HS-5 (cell line): ENCODE data around the gene AGRN.
"Not testable (repeated sequence)": the region's sequence is repeated elsewhere in the genome, so short reads cannot be mapped to it uniquely, and the experiment has no call there.

ENCODE experiments used
- DNase-seq: peaks from one replicate; pipeline ENCODE4 v3.0.0-alpha.2; 2012; ENCODE audit warnings: low read depth

AGRN gene

DNA sequence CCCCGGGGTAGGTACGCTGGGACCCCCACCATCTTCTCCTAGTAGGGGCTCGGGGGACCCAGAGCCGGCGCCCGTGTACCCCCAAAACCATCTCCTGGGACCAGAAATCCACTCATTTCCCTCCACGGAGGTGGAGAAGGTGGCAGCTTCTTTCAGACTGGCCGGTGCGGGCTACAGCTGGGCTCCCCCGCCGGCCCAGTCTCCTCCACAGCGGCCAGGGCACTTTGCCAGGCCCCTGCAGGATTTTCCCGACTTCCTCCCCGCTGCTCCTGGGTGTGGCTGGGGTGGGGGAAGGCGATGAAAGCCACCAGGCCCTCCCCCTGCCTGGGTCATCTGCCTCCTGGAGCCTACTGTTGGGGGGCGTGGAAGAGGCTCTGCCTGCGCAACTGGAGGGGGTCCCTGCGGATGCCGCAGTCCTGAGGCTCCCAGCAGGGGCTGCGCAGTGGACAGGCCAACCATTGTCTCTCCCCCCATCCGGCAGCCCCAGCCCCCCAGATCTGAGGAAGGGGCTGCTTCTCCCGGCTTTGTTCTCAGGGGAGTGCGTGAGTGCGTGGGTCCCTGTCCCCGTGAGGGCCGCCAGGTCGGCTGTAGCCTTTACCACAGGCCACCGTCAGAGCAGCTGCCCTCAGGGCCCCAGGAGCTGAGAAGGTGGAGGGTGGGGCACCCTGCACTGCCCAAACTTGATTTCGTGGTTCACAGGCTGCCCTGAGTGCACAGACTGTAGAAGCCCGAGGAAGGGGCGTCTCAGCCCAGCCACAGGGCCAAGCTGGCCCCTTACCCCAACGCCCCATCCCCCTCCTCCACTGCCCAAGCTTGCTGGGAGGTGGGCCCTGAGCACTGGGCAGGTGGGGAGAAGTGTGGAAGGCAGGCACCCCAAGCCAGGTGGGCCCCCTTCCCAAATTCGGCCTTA, 1.3 kb downstream of the AGRN start:
- no peak for DNase-seq

DNA sequence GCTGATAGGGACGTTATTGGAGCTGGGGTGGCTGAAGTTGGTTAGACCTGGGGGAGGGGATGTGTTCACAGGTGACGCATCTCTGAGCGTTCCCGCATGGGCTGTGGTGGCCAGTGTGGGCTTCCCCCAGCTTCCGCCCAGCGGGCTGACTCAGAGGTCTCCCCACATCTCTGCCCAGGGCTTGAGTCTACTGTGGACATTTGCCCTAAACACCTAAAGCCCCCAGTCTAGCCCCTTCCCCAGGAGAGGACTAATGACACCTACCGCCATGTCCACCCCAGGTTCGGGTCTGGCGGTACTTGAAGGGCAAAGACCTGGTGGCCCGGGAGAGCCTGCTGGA, 2.0 kb downstream of the AGRN start:
- no peak for DNase-seq

DNA sequence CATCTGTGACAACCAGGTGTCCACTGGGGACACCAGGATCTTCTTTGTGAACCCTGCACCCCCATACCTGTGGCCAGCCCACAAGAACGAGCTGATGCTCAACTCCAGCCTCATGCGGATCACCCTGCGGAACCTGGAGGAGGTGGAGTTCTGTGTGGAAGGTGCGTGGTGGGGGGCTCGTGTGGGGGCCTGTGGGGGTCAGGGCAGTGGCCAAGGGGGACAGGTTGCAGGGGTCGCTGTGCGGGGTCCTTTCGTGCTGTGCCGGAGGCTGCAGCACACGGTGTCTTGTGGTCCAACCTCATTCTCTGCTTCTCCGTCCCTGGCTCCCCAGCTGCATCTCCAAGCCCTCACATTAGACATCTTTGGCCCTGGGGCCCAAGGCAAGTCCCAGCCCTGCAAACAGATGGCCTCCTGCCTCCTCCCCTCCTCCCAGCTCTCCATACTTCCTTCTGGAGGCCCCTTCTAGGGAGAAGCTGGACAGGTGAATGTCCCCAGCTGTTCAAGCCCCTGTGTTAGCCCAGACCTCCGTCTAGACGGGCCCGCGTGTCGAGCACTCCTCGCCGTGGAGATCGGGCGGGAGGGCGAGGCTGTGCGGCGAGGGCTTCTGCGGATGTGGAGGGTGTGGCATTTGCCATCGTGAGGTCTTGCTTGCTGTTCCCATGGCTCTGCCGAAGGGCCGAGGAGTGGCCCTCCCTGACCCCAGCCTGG, 2.5 kb downstream of the AGRN start:
- no peak for DNase-seq

DNA sequence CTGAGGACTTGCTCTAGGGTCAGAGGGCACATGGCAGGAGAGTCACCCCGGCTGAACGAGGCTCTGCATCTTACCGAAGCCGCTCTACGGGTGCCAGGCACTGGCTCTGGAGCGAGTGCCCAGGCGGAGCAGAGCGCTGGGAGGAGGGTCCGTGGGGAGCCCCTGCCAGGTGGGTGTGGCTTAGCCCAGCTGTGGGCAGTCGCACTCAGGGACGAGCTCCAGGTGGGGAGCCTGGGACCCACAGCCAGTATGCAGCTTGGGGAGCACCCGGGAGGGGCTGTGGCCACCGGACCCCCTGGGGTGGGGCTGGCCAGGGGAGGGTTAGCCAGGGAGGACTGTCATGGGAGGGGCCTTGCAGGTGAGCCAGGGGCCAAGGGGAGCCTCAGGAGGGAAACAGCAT, 3.8 kb downstream of the AGRN start:
- no peak for DNase-seq

DNA sequence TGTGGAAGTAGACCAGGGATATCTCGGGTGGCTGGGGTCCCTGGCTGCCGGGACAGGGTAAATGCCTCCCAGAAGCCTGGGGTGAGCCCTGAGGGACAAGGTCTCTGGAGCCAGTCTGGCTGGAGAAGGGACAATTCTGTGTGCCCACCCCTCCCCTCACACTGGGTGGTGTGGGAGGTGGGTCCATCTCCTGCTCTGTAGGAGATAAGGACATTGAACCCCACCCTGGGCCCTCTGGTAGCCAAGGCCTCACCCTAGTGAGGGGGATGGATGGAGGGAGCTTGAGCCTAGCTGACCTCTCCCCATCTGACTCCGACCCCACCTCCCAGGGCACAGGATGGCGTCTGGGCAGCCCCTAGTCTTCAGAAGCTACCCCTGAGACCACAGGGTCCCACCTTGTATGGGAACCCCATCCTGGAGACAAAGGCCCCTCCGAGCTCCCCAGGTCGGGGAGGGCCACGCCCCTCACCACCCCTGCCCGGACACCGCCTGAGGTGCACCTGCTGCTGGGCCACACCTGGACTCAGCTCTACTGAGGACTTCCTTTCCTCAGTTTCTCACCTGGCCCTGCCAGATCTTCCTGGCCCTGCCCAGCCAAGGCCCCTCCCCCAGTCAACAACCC, 4.3 kb downstream of the AGRN start:
- no peak for DNase-seq

GRCh38 chr1:1024771-1025699, 5.1 kb downstream of the AGRN start:
- peak; percentile 26 for DNase-seq

DNA sequence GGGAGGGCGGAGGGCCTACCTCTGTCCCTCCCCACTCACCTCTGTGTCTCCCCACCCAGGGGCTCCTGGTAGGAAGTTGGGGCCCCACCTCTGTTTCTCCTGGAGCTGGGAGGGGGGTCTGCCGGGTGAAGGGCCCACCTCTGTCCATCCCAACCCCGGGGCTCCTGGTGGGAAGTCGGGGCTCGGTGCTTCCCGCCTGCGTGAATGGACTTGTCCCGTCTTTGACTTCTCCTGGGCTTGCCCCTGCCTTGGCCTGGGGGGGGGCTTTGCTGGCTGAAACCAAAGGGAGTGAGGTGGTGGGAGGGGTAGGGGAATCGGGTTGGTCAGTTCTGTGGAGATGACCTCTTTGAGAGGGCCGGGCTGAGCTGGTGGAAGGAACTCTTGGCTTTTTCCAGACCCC, 5.8 kb downstream of the AGRN start:
- DNase-seq, result no peak

- DNase-seq, result no peak
These were observed 6.9 kb downstream of the AGRN start for GRCh38 chr1:1026599-1027413.

DNA sequence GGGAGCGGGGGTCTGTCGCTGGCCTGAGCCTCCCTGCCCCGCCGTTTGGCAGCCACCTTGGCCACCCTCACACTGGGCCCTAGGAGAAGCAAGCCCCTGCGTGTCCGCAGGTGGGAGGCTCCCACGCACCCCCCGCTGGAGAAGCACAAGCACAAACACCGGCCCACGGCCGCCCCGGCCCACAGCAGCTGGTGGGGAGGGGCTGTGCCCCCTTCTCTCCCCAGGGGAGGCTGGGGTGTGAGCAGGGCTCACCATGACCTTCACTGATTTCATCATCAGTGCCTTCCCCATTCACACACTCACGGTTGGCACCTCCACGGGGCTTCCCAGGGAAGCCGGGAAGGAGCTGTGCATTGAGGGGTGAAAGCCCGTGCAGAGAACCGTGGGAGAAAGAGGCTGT, 7.9 kb downstream of the AGRN start:
- no peak for DNase-seq

GRCh38 chr1:1030867-1031658, 11.1 kb downstream of the AGRN start:
- DNase-seq, result not testable (repeated sequence)

GRCh38 chr1:1031659-1032235, 11.8 kb downstream of the AGRN start:
- DNase-seq, result no peak

- DNase-seq, result no peak
These were observed 12.5 kb downstream of the AGRN start for GRCh38 chr1:1032424-1032823.

DNA sequence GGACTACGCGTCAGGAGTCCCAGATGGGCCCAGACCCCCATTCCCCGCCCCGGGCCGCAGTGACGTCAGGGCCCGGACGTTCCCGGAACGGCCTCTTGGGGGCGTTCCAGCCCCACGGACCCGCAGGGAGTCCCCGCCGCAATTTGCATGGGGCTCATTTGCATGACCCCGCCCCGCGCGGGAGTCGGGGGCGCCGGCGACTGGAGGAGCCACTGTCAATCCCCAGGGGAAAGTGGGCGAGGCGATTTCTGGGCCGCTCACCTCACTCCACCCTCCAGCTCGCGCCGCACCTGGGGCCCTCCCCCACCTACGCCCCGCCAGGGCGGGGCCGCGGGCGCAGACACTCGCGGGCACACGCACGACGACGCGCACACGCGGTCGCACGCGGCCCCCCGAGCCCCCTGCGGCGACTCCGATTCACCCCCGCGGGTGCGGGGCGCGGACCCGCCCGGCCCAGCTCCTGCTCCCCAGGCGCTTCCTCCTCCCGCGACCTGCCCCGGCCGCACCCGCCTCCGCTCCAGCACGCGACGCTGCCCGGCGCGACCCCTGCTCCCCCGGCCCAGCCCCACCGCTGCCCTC, 13.2 kb downstream of the AGRN start:
- no peak for DNase-seq

- DNase-seq, result no peak
These were observed 14.0 kb downstream of the AGRN start for GRCh38 chr1:1033731-1034438.

DNA sequence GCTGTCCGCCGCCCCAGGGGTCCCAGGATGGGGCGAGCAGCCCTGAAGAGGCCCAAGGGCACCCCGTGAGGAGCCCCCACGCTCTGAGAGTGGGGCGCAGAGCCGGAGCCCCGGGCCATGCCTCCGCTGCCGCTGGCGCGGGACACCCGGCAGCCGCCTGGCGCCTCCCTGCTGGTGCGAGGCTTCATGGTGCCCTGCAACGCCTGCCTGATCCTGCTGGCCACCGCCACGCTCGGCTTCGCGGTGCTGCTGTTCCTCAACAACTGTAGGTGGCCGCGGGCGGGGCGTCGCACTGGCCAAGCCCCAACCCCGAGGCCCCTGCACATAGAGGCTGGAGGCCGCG, 14.5 kb downstream of the AGRN start:
- no peak for DNase-seq

DNA sequence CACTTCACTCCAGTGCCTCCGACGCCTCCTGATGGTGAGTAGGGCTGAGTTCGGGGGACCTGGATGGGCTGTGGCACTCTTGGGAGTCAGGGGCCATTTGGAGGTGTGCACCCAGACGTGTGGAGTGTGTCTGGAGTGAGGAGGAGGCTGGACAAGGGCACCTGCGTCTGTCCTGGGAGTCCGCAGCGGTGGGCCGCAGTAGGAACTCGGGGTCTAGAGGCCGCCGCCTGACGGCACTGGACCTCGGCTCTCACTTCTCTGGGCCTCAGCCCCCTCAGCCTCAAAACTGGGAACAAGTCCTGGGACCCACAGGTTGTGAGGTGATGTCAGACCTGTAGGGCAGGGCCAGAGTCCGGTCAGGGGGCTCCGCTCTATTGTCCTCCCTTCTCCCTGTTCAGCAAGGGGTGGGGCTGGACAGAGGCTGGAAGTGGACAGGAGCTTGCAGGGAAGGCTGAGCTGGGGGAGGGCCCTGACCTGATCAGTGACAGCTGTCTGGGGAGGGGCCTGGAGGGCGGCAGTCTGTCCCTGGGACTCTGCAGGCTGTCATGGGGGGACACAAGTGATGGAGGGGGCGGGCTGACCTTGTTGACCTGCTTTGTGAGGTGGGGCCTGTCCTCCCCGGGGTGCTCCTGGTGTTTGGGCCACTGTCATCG, 15.5 kb downstream of the AGRN start:
- DNase-seq, result no peak

DNA sequence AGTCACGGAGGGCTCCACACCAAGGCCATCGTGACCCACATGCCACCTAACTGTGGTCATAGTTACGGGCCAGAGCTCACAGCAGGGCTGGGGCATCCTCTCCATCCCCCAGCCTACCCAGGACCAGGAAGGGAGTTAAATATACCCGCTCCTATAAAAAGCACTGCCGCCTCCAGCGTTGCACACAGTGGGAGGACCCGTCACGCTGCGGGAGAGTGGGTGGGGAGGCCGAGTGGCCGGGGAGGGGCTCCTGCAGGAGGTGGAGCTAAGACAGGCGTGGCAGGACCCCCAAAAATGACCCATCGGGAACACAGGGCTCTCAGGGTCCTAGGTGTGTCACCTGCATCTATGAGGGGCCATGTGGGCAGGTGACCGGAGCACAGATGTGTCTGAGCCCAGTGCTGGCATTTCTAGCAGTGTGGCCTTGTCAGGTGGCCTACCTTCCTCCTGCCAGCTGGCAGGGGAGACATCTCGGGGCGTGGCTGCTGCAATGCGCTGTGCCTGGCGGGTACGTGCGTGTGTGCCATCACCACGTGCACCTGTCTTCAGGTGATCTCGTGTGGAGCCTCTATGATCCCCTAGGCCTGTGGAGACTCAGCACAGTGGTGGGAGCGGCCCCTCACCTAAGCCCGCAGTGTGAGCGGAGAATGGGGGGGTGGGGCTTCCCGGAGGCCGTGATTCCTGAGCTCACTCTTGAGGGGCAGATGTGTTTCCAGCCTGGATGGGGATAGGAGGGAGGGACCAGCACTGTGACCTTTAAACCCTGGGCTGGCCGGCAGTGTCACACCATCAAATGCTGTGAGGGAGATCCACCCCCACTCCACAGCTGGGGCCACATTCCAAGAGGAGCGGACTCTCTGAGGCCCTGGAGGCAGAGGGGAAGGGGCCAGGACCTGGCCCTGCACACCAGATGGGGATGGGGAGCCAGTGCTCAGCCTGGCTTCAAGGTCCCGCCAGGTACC, 17.7 kb downstream of the AGRN start:
- DNase-seq, result no peak
